HG03097 (cell line): ENCODE measurements around the gene TSPAN9.

ENCODE experiments used
- ATAC-seq: cut with Tn5 transposase; IDR thresholded peaks from one replicate; pipeline ENCODE4 v1.9.1; 2021; ENCODE audit not compliant: unreplicated experiment, low FRiP score

Gene TSPAN9

DNA sequence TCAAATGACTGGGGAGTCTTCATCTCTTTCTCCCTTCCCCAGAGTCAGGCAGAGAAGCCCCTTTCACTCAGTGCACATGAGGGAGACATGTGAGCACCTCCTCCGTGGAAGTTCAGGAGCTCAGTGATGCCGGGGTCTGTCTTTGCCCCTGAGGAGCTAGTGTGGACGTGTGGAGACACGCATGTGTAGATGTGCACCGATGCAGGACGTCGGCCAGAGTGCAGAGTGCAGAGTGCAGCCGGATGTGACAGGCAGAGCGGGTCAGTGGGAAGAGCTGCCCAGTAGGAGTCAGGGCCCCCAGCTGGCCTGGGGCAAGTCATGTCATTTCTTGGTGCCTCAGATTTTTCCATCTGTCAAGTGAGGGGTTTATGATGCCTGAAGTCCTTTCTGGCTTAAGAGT is 20.7 kb downstream of the TSPAN9 start:
- no peak for ATAC-seq

DNA sequence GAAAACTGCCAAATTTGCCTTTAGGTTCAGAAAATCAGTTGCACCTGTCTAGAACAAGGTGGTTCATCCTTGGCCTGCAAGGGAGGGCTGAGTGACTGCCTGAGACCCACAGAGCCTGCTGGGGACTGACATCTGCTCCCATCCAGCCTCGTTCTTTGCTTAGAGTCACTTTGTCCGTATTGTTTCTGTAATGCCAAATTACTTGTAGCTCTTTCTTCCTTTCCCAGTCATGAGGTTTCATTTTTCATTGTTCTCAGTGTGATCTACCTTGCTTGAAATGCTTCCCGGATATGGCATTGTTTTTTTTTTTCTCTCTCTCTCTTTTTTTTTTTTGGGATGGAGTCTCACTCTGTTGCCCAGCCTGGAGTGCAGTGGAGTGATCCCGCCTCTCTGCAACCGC is 21.3 kb downstream of the TSPAN9 start:
- no peak for ATAC-seq

DNA sequence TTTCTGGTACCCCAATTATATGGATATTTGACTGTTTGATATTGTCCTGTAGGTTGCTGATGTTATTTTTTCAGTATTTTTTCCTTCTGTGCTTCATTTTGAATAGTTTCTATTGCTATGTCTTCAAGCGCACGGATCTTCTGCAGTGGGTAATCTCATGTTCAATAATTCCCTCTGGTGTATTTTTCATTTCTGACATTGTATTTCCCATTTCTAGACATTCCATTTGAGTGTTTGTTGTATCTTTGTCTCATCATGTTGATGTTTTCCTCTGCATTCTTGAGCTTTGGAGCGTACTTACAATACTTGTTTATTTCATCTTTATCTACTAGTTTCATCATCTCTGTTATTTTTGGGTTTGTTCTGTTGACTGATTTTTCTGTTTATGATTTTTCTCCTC is 22.0 kb downstream of the TSPAN9 start:
- no peak for ATAC-seq

DNA sequence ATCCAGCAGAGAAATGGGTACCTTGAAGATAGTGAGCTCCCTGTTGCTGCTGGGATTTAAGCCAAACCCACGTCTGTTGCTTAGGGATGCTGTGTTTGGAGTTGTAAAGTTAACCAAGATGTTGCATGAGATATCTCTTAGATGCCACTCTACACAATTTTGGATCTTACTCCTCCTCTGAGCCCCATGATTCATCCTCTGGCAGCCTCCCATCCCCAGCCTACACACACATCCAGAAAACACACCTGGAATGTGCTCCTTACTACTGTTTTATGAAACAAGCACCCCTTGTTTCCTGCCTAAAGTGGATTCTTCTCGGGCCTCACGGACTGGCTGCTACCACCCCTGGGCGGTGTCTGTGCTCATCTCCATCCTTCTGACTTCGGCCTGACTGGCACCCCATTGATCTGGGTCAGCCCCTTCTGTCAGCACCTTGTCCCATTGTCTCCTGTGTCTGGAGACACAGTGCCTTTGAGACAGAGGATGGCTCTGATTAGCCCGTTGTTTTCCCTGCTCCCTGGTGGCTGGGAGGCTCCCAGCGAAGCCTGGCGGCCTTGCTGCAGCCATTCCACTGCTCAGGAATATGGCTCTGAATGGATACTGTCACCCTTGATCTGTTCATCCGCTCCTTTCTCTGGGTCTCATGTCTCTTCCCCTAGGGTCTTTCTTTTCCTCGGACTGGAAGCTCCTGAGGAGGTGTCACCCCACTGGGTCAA is 24.3 kb downstream of the TSPAN9 start:
- ATAC-seq = no peak

DNA sequence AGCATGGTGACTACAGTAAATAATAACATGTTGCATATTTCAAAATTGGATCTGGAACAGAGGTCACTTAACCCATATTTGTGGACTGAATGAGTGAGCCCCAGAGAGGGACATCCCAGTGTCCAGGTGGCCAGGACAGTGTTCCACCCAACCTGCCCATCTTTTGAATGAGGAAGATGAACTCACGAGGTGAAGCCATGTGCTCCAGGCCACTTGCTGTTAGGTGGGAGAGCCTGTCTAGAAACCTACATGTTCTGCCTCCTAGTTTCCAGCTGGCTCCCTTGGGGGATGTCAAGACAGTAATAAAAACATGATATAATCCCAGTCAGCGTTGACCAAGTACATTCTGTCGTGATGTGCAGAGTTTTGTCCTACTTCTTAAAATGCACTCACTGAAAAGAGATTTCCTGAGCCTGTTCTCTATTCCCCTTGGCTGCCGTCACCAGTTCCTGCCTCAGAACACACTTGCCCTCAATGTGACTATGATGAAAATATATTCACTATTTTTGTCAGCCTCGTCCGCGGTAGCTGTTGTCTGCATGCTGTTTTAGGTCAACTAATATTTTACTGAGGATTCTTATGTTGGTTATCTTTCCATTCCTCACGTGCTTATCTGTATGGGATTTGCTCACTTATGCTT is 25.7 kb downstream of the TSPAN9 start:
- ATAC-seq = no peak

DNA sequence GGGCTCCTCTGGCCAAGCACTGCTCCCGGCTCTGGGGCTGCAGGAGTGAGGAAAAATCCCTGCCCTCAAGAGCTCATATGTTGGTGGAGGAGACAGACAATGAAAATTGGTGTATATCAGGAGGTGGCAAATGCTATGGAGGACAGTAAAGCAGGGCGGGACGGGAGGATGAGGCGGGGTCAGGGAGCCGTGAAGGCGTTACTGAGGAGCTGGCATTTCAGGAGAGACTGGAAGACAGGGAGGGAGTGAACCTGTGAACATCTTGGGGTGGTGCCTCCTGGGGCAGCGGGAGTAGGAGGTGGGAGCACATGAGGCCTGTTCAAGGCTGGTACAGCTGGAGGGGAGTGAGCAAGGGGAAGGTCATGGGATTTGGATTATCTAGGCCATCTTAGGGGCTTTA is 26.6 kb downstream of the TSPAN9 start:
- no peak for ATAC-seq

DNA sequence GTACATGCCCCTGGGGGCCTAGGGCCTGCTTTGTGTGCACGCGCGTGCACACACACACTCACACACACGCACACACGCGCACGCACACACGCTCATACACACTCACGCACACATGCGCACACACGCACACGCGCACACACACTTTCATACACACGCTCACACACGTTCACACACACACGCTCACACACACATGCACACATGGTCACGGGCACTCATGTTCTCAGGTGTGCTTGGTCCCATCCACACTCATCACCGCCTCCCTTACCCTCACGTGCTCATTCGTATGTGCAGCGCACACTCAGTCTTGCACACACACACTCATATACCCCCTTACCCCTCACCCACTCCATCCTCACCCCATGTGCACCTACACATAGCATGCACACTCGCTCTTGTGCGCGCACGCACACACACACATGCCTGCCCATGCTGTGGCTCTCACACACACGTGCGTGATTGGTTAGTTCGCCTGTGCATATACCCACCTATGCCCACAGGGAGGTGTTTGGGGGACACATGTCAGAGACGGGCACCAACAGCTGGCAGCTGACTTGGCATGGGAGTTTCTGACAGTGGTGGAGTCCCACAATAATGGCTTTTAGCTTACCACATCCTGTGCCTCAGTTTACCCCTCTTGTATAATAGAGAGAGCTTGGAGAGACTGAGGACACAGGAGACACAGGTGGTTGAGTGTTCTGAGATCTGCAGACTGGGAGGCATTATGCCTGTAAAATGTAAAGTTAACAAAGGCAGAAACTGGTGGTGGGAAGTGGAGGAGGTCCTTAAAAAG is 28.7 kb downstream of the TSPAN9 start:
- no peak for ATAC-seq

DNA sequence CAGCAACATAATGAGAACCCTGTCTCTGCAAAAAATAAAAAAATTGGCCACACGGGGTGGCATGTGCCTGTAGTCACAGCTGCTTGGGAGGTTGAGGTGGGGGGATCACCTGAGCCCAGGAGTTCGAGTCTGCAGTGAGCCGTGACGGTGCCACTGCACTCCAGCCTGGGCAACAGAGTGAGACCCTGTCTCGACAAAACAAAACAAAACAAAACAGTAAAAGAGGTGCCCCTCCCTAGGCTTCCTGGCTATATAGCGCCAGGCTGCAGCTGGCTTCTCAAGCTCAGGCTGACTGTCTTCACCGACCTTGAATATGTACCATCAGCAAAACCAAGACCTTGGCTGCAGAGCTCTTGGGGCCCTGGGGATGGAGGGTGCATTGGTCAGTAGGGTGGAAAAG is 29.4 kb downstream of the TSPAN9 start:
- ATAC-seq = no peak

DNA sequence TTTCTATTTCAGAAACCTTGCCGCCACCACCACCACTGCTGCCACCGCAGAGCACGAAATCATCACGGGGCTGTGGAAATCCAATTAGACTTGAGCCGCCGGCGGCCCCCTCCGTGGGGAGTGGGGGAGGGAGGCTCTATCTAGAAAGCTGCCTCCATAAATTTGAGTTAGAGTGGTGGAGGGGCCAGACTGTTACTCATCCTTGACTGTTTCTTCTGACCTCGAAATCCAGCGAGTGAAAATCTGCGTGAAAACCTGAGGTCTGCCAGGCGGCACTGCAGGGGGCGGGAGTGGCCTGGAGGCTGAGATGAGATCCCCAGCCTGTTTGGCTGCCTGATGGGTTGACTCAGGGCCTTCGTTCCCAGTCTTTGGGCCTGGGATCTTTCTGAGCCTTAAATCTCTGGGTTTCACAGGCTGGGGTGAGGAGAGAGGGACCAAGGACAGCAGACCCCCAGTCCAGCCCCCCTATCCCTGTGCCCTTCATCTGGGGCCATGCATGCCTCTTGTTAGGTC is 29.9 kb downstream of the TSPAN9 start:
- ATAC-seq = no peak

DNA sequence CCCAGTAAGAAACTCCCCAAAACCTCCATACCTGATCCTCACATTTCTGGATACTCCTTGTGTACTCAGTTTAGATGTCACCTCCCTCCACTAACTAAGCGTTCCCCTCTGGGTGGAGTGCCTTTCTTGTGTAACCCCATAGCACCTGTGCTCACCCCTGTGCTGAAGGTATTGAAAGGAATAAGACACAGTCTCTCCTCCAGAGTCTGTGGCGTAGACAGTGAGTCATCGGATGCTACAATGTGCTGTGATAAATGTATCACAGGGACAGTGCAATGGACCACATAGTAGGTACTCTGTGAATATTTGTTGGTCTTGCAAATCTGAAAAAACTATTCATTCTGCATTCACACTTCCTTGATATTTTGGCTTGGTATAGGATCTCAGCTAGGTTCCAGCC is 30.8 kb downstream of the TSPAN9 start:
- no peak for ATAC-seq

DNA sequence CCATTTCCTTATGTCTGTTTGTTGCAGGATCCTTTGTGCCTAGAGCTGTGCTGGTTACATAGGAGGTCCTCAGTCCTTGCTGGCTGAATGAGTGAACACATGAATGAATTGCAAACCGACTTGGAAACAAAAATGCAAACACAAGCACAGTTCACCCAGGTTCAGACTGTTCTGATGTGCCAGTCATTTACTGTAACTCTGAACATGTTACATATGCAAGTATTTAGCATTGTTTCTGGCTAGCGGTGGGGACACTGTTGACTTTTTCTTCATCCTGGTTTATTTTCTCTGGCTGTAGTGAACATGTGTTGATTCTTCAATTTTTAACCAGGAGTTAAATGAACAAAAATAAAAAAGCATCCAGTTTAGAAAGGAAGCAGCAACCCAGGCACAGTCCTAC is 33.4 kb downstream of the TSPAN9 start:
- no peak for ATAC-seq

DNA sequence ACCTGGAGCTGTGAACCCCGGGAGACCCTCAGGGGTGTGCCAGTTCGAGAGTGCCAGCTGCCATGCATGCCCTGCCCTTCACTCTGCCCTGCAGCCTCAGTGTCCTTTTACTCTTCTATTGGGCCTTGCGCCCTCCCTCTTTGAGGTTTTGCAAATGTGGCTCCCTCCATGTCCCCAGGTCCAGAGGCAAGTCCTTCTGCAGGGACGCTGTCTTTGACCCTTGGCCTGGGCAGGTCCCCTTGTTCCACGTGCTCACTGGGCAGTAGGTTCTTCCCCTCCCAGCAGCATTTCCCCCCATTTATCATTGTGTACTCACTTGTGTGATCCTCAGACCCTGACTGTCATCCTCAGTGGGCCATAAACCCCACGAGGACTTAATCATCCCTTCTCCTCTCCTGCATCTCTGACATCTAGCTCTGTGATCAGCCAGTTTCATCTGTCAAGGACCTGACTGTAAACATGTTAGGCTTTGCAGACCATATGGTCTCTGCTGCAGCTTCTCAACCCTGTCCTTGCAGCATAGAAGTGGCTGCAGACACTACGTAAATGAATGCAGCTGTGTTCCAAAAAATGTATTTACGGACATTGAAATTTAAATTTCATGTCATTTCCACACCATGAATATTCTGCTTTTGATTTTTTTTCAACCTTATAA is 36.6 kb downstream of the TSPAN9 start:
- no peak for ATAC-seq

DNA sequence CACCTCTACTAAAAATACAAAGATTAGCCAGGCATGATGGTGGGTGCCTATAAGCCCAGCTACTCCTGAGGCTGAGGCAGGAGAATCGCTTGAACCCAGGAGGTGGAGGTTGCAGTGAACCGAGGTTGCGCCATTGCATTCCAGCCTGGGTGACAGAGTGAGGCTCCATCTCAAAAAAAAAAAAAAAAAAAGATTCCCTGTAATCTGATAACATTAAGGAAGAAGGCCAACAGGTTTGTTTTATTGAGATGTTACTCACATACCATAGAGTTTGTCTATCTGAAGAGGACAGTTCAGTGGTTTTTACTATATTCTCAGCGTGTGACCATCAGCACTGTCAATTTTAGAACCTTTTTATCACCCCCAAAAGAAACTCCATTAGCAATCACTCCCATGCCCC is 37.5 kb downstream of the TSPAN9 start:
- ATAC-seq = no peak

DNA sequence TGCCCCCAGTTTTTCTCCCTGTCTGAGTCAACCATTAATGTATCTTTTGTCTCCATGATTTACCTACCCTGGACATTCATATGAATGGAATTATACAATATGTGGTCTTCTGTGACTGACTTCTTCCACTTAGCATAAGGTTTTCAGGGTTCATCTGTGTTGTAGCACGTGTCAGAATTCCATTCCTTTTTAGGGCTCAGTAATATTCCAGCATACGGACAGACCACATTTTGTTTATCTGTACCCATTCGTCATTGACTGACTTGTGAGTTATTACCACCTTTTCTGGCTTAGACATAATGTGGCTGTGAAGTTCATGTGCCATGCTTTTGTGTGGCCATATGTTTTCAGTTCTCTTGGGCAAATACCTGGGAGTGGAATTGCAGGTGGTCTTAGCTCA is 37.9 kb downstream of the TSPAN9 start:
- no peak for ATAC-seq

DNA sequence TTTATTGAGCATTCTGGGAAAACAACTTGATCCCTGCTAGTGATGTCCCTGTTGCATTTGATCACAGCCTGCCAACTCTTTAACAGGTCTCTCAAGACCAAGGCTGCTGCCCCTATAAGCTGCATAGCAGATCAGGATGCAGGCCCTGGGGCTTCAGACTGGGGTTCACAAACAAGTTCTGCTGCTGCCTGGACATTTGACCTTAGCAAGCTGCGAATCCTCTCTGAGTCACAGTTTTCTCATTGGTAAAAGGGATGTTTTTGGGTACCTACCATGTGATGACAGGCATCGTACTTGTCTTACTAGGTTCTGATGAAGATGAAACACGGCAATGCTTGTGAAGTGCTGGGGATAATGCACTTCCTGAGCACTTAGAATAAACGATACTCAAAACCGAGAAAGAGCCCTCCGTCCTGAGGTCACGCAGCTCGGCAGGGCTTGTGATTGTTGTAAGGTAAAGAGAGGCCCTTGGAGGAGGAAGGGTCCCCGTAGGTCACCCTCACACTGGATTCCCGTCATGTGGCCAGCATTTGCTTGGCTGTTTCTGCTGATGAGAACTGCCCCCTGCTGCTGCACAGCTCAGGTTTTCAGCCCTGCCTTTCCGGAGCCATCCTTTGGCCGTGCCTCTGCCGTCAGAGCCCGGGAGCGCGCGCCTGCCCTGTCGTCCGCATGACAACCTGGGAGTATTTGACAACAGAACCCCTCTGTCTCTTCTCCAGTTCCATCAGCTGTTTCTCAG is 39.1 kb downstream of the TSPAN9 start:
- ATAC-seq = no peak

DNA sequence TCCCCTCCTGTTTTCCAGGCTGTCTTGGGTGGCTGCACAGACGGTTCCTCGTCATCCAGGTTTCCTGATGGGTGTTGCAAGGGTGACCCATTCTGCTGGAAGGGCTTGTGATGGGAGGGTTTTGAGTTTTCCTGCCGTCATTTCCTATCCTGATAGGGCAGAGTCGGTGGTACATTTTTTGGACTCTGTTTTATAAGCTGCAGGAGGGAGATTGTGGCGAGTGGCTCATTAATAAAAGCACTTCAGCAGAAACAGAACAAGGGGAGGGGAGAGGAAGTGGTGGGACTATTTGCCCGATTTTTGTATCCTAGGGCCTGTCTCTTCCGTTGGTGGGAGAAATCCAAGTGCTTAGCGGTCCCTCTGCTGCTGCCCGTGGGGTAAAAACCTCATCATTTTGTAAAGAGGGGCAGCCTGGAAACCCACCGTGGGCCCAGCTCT is 40.0 kb downstream of the TSPAN9 start:
- no peak for ATAC-seq

DNA sequence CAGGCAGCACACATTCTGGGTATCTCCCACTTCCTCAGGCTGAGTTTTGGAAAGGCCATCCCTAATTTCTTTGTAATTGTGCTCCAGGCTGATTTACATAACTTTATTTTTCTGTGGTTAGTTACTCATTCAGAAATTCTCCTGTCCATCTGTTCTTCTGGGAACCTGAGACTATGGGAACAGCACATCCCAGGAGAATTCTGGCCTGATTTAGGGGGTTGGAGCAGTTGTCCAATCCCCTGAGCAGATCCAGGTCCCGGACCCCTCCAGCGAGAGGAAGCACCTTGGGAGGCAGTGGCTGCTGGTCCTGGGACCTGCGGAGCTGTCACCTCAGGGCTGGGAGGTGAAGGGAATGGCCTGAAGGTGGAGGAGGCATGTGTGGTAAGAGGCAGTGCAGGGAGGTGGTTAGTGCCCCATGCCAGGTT is 40.4 kb downstream of the TSPAN9 start:
- no peak for ATAC-seq

DNA sequence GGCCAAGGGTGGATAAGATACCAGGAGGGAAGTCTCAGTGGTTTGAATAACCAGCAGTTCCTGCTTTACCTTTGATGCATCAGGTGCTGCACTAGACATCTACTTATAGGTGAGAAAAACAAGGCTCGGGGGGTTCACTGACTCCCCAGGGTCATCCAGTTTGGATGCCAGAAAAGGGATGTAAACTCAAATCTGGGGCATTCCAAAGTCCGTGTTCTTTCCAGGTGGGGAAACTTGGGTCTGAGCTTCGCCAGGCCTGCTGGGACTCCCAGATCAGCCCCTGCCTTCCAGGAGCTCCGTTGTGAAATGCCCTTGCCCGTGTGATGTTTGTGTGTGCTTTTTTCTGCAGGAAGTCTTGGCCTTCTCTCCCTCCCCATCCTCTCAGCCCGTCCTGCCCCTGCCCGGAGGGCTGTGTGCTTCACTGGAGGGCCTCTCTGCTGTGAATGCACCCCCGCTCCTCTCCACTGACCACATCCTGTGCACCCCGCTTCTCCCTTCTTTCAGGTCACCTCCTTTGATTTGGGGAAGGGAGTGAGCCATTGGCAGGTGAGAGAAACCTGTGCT is 42.1 kb downstream of the TSPAN9 start:
- no peak for ATAC-seq

DNA sequence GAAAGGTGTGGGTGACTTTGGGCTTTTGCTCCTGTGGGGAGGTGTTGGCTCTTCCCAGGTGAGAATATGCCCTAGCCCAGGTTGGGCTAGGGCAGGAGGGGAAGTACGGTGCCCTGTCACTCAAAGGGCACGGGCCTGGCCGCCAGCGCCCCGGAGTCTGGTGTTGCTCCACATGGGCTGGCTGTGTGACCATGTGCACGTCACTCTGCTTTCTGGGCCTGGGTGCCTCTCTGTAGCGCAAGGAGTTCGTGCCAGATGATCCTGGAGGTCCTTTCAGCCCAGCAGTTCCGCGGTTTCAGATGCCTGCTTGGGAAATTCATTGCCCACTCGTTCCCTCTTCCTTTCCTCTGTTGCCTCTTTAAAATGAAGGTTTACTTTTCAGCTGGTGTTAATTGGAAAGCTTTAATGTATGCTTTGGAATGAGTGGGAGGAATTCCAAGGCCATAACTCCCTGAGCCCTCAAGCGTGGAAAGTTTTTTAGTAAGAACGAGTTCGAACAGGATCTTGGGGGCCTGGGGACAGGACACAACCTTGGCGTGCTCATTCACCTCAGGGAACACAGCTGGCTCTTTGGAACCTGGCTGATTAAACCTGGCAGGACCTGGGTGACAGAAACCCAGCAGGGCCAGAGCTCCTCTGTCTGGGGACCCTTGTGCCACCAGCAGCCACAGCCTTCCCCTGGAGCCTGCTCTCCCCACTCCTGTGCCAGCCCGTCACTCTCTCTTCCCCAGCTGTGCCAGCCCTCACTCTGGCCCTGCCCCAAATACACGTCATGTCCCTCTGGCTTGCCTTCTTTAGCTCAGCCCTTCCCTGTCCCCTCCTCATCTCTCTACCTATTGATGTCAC is 42.8 kb downstream of the TSPAN9 start:
- no peak for ATAC-seq
